Ishikawa (cell line): Measurements from ENCODE around the gene KCNQ4.

Experiments used
- CEBPB ChIP-seq: IDR thresholded peaks from 2 replicates; pipeline ENCODE4 v1.6.1; 2012
- CREB1 ChIP-seq: IDR thresholded peaks from 2 replicates; pipeline ENCODE4 v1.6.1; 2012; ENCODE audit warnings: low read depth
- EGR1 ChIP-seq: IDR thresholded peaks from 2 replicates; pipeline ENCODE4 v1.6.1; 2012
- EP300 ChIP-seq: IDR thresholded peaks from 2 replicates; pipeline ENCODE4 v1.6.1; 2012; ENCODE audit warnings: borderline replicate concordance
- FOXM1 ChIP-seq: IDR thresholded peaks from 2 replicates; pipeline ENCODE4 v1.6.1; 2012; ENCODE audit warnings: low read depth, borderline replicate concordance
- MAX ChIP-seq: IDR thresholded peaks from 2 replicates; pipeline ENCODE4 v1.6.1; 2012
- NFIC ChIP-seq: IDR thresholded peaks from 2 replicates; pipeline ENCODE4 v1.6.1; 2012
- RAD21 ChIP-seq: IDR thresholded peaks from 2 replicates; pipeline ENCODE4 v1.6.1; 2012; ENCODE audit warnings: low read depth
- REST ChIP-seq: IDR thresholded peaks from 2 replicates; pipeline ENCODE4 v1.6.1; 2012; ENCODE audit warnings: low read depth, mild to moderate bottlenecking
- TAF1 ChIP-seq: IDR thresholded peaks from 2 replicates; pipeline ENCODE4 v1.6.1; 2012; ENCODE audit warnings: low read depth, mild to moderate bottlenecking
- TCF12 ChIP-seq: IDR thresholded peaks from 2 replicates; pipeline ENCODE4 v1.6.1; 2012; ENCODE audit warnings: low read depth
- TEAD4 ChIP-seq: IDR thresholded peaks from 2 replicates; pipeline ENCODE4 v1.6.1; 2012
- USF1 ChIP-seq: IDR thresholded peaks from 2 replicates; pipeline ENCODE4 v1.6.1; 2012
- YY1 ChIP-seq: IDR thresholded peaks from 2 replicates; pipeline ENCODE4 v1.6.1; 2012; ENCODE audit warnings: low read depth
- ZBTB7A ChIP-seq: IDR thresholded peaks from 2 replicates; pipeline ENCODE4 v1.6.1; 2012; ENCODE audit warnings: low read depth

KCNQ4 gene

GRCh38 chr1:40825996-40826395, 42.4 kb downstream of the KCNQ4 start:
- TF ChIP-seq MAX (no peak), YY1 (no peak), REST (no peak), TCF12 (no peak), EGR1 (no peak), USF1 (no peak), ZBTB7A (no peak), CREB1 (no peak), CEBPB (no peak), EP300 (no peak), TEAD4 (no peak), FOXM1 (no peak), TAF1 (no peak)

GRCh38 chr1:40829631-40830245, 46.2 kb downstream of the KCNQ4 start:
- TF ChIP-seq USF1 (no peak), EGR1 (no peak), FOXM1 (no peak), CREB1 (no peak), REST (no peak)

- TF ChIP-seq TCF12 (no peak), EP300 (no peak)
Observed at GRCh38 chr1:40830419-40830943, 46.9 kb downstream of the KCNQ4 start.

GRCh38 chr1:40831001-40831732, 47.6 kb downstream of the KCNQ4 start:
- TF ChIP-seq FOXM1 (no peak), ZBTB7A (no peak), EGR1 (no peak), TEAD4 (no peak), USF1 (no peak), RAD21 (no peak), TAF1 (no peak), NFIC (no peak), TCF12 (no peak)

GRCh38 chr1:40833979-40834378, 50.4 kb downstream of the KCNQ4 start:
- TF ChIP-seq REST (no peak), TCF12 (no peak), TEAD4 (no peak), CEBPB (no peak), TAF1 (no peak), MAX (no peak), EGR1 (no peak), FOXM1 (no peak), USF1 (no peak), NFIC (no peak)
